Measurements from ENCODE around the gene TKFC. TPM values are rescaled to one million over a fixed set of nuclear protein-coding genes. Genes with fewer than 3 reads are reported as not detected.

The TKFC gene
- total RNA-seq, 1 experiment from 2014 or later = 42.0 TPM

Other genes with a start within 250 kb of the TKFC start
- gene CD5, start 230.7 kb upstream of the TKFC start, total RNA-seq (2014; rRNA removed; shearing (Covaris generic)) = not detected in 2 replicates
- 22.9 and 23.7 TPM in 2 replicates for gene VPS37C, start 171.8 kb upstream of the TKFC start, total RNA-seq (2014; rRNA removed; shearing (Covaris generic))
- gene PGA3, start 129.7 kb upstream of the TKFC start, total RNA-seq (2014; rRNA removed; shearing (Covaris generic)) = not detected in 2 replicates
- not detected in 2 replicates for gene PGA4, start 110.9 kb upstream of the TKFC start, total RNA-seq (2014; rRNA removed; shearing (Covaris generic))
- not detected in 2 replicates for gene PGA5, start 92.1 kb upstream of the TKFC start, total RNA-seq (2014; rRNA removed; shearing (Covaris generic))
- gene VWCE, start 37.9 kb upstream of the TKFC start, total RNA-seq (2014; rRNA removed; shearing (Covaris generic)) = 0.30 and 0.46 TPM in 2 replicates
- gene DDB1, start 123 bp upstream of the TKFC start, total RNA-seq (2014; rRNA removed; shearing (Covaris generic)) = 85.3 and 96.6 TPM in 2 replicates
- 16.0 and 25.1 TPM in 2 replicates for gene CYB561A3, start 28.7 kb downstream of the TKFC start, total RNA-seq (2014; rRNA removed; shearing (Covaris generic))
- 34.1 and 35.9 TPM in 2 replicates for gene TMEM138, start 29.1 kb downstream of the TKFC start, total RNA-seq (2014; rRNA removed; shearing (Covaris generic))
- gene TMEM216, start 59.4 kb downstream of the TKFC start, total RNA-seq (2014; rRNA removed; shearing (Covaris generic)) = 11.5 and 11.6 TPM in 2 replicates
- gene CPSF7, start 96.7 kb downstream of the TKFC start, total RNA-seq (2014; rRNA removed; shearing (Covaris generic)) = 36.6 and 42.5 TPM in 2 replicates
- 18.1 and 29.4 TPM in 2 replicates for gene SDHAF2, start 96.9 kb downstream of the TKFC start, total RNA-seq (2014; rRNA removed; shearing (Covaris generic))
- not detected in 2 replicates for gene LRRC10B, start 175.5 kb downstream of the TKFC start, total RNA-seq (2014; rRNA removed; shearing (Covaris generic))
- gene SYT7, start 247.8 kb downstream of the TKFC start, total RNA-seq (2014; rRNA removed; shearing (Covaris generic)) = 0.29 and 0.47 TPM in 2 replicates

Data from NCI-H460 (cell line).